NCI-H146 (cell line): ENCODE measurements around the gene RAC2.
"Not testable (repeated sequence)": the region's sequence is repeated elsewhere in the genome, so short reads cannot be mapped to it uniquely, and the experiment has no call there.

ENCODE experiments used
- DNase-seq: peaks from one replicate; lab custom pipeline; 2025; lab: John Stamatoyannopoulos, UW

The RAC2 gene

GRCh38 chr22:37234736-37235711 is 9.0 kb downstream of the RAC2 start:
- no peak for DNase-seq

- no peak for DNase-seq
Observed at GRCh38 chr22:37233751-37234631, 10.1 kb downstream of the RAC2 start.

DNA sequence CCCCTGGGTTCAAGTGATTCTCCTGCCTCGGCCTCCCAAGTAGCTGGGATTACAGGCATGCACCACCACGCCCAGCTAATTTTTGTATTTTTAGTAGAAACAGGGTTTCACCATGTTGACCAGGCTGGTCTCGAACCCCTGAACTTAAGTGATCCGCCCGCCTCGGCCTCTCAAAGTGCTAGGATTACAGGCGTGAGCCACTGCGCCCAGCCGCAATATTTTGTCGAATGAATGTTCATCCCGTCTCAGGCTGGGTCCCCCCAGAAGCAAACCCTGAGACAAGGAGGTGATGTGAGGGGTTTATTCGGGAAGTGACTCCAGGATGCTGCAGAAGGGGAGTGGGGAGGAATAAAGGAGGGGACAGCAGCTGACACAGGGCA is 10.7 kb downstream of the RAC2 start:
- DNase-seq = not testable (repeated sequence)

- DNase-seq = no peak
Observed at GRCh38 chr22:37232140-37232998, 11.7 kb downstream of the RAC2 start.

GRCh38 chr22:37231406-37232139 is 12.5 kb downstream of the RAC2 start:
- DNase-seq = no peak

DNA sequence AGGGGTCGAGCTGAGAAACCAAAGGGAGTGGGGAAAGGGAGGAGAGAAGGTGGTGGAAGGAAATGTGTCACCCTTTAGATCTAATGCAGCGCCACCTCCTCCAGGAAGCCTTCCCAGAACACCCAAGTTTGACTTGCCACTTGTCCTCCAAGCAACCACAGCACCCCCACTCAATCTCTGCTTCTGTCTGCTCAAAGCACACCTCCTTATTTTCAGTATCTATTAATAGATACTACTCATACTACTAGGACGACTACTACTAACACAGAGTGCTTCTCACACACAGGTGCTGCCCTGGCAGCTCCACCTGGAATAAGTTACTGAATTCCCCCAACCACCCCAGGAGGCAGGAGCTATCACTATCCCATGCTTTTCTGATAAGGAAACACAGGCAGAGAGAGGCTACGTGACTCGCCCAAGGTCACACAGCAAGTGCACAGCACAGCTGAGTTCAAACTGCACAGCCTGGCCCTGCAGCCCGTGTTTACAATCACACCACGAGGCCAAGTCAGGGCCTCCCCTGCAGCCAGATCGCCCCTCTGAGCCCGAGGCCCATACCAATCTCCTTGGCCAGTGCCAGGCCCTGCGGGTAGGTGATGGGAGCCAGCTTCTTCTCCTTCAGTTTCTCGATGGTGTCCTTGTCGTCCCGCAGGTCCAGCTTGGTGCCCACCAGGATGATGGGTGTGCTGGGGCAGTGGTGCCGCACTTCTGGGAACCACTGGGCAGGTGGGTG is 13.2 kb downstream of the RAC2 start:
- DNase-seq = no peak

GRCh38 chr22:37229805-37230672 is 14.0 kb downstream of the RAC2 start:
- no peak for DNase-seq

DNA sequence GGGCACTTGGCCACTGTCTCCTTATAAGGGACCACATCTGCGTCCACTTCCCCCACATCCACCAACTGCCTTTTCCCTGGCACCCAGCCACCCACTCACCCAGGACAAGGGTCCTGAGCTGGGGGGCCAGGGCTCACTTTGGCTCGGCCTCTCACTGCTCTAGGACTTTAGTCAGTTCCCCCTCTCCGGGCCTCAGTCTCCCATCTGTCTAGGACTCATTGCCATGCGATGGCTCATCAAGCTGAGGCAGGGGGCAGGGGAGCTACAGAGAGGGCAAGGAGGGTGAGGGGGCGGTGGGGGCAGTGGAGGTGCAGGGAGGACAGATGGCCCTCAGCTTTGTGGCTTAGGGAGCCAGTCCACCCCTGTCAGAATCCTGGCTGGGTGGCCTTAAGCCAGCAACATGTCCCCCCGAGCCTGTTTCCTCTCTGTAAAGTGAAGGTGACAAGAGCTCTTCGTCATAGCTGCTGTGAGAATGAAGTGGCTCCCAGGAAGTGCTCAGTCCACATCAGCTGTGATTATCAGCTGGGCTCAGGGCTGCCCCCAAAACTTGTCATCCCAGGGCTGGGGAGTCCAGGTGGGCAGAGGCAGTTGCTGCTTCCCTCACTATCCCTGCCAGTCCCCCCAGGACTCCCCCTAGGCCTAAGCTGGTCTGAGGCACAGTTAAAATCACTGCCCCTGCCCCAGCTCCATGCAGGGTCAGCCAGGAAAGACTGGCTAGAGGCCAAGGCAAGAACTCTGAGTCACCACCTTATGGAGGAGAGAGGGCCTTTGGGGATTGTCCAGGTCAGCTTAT is 14.9 kb downstream of the RAC2 start:
- no peak for DNase-seq

DNA sequence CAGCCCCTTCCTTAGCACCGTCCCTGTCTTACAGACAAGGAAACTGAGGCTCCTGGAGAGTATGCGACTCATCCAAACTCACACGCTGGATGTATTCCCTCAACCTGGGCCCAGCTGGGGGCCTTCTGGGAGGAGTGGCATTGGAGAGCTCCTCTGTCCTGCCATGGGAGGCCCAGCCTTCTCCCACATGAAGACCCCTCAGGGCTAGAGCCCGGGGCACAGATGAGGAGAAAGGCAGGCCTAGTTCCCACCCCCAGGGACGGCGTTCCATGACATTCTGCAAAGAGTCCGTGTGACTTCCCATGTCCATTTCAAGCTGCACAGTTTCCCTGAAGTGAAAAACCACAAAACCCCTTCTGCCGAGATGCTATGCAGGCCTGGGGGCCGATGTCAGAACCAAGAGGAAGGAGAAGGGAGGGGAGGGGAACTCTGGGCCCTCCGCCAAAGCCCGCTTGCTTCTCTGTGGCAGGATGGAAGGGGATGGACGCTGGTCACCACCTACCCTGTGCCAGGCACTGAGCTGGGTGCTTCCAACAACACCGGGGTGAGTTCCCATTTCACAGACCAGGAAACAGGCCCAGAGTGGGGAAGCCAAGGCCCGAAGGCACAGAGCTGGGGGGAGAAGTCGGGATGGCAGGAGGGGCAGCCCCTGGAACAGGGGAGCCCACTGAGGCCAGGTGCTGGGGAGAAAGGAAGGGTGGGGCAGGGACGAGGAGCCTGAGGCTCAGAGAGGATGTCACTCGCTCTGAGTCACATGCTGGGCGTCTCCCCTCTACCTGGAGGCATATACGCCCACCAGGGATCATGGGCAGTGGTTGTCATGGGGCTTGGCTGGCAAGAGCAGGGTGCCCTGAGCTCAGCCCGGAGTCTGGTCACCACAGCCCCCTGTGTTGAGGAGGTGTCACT is 15.7 kb downstream of the RAC2 start:
- DNase-seq = no peak

DNA sequence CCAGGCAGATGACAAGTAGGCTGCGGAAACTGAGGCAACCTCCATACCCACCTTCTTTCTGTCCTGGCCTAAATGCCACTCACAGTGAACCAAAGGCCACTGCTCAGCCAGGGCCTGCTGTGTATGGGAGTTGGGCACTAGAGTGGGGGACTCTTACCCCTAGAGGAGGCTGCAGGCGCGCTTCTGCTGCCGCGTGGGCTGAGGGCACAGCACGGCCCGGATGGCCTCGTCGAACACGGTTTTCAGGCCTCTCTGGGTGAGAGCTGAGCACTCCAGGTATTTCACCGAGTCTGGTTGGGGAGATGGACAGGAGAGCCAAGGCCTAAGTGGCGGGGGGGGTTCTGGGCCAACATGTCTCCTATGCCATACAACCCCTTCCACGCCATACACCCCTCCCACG is 17.6 kb downstream of the RAC2 start:
- DNase-seq = no peak

- no peak for DNase-seq
Observed at GRCh38 chr22:37226087-37226486, 18.0 kb downstream of the RAC2 start.

GRCh38 chr22:37225481-37225880 is 18.6 kb downstream of the RAC2 start:
- no peak for DNase-seq

GRCh38 chr22:37224757-37225420 is 19.2 kb downstream of the RAC2 start:
- DNase-seq = no peak

DNA sequence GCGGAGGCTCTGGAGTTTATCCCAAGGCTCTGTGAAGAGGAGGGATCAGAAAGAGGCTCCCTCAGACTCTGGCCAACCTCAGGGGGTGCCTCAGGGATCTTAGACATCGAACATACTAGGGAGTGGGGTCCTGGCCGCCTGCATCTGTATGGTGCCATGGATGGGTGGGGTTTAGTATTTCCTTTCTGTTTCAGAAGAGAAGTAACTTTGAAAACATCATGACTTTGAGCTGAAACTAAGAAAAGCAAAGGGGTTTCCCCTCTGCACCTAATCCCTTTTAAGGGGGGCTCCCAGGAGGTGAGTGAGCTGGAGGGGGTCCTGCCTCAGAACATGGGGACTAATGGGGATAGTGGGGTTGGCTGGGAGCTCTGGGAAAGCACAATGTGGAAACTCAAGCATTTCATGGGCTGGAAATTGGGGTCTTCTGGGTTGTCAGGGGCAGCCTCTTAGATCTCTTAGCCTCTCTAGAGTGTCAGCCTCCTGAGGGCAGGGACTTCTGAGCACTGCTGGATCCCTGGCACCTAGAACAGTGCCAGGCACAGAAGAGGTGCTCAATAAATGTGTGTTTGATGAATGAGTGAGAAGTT is 20.0 kb downstream of the RAC2 start:
- DNase-seq = no peak

GRCh38 chr22:37222440-37222971 is 21.6 kb downstream of the RAC2 start:
- DNase-seq = no peak
